Nucleus accumbens (tissue), 56 donors: ENCODE measurements around the gene TMEM119.
A peak's percentile ranks its signal among the peaks of the same experiment; 100 is the strongest.
"Not testable (repeated sequence)": the region's sequence is repeated elsewhere in the genome, so short reads cannot be mapped to it uniquely, and the experiment has no call there.

Source experiments
- DNase-seq, 56 donors: peaks; one replicate each; lab custom pipeline; 2025; lab: John Stamatoyannopoulos, UW

Gene TMEM119

DNA sequence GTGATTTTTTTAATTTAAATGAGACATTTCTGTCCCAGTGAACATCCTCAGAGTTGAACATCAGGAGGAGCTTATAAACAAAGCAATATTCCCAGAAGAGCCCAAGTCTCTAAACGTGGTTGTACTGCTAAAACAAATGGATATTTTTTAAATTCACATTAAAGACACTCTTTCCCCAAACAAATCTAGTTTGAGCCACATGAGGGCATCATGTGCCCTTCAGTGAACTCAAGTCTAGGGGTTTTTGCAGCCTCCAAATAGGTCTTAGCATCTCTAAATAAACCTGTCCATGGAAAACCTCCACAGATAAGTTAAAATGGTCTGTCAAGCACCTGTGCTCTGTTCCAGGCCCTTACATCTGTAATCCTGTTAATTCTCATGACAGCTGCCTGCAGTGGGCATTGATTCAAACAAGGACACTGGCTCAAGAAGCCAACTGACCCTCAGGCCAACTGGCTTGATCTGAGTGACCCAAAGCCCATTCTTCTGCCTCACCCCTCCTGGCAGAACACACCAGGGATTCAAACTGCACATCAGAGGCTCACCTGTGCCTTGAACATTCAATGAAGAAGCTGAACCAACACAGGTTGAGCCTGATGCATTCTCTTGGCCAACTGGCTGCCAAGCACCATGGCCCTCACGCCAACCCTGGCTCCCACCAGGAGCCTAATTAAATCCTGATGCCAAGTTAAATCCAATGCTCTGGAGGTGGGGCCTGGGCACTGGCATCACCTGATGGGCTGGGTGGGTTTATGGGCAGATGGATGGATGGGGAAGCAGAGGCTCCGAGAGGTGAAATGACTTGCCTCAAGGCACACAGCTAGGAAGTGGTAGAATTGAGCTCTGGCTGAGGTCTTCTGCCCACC lies 26.9 kb downstream of the TMEM119 start:
- no peak for DNase-seq

DNA sequence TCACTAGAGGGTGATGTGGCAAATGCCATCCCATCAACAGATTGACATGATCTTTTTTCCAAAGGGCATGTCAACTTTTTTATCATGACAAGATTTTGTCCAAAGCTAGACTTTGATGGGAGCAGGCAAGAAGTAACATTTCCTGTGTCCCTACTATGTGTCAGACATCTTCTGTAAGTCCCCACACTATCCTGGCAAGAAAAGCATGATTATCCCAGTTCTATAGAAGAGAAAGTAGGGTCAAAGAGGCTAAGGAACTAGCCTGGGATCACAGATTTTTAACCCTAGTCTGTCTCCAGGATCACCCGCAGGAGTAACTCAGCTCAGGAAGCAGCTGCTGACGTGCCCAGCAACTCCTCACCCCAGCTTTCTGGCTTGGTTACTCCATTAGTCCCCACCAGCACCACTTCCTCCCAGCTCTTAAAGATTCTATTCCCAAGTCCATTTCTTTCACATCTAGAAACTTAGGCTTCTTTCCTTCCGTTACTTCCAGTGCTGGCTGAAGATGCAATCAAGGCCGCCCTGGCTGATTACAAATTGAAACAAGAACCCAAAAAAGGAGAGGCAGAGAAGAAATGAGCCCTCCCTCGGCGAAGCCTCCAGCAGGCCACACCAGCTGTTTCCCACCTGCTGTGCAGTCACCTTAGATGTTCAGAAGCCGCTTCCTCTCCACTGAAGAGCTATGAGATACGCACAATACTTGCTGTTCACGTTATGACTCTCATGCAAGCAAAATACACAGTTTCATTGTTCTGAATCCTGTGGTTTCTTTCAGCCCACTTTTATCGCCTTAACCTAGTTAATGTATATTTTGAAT lies 29.3 kb downstream of the TMEM119 start:
- DNase-seq, result no peak

DNA sequence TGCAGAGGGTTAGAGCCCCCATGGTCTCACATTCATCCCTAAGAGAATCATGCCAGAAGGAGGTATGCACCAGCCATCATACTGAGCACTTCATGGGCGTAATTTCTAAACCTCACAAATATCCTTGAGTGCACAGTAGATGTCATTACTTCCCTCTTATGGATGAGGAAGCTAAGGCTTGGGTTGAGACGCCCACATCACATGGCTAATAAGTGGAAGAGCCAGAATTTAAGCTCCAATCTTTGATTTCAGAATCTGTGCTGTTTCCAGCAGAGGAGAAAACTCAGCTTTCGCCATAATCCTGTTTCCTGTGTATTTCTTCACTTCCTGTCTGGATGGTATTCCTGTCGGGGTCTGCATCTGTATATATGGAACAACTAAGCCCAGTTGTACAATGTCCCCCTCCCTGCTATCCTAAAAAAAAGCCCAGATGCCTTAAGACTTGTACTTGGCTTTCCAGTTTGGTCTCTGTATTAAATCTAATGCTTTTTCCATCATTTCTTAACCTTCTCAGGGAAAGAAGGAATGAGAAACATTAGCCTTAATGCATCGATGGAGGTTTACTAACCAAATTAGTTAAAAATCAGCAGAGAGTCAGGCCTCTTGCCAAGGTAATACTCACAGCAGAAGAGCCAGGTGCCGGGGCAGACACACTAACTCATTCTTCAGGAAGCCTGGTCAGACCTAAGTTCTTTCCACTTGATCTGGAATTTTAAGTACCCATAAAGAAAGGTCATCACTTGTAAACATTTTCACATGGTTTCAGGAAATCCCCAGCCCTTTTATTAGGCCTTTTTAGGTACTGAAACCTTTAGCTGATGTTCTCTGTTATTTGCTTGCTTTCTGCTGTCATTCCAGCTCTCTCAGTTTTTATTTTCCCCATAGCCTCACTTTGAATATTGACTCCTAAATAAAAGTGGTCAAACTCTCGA lies 30.2 kb downstream of the TMEM119 start:
- no peak for DNase-seq

DNA sequence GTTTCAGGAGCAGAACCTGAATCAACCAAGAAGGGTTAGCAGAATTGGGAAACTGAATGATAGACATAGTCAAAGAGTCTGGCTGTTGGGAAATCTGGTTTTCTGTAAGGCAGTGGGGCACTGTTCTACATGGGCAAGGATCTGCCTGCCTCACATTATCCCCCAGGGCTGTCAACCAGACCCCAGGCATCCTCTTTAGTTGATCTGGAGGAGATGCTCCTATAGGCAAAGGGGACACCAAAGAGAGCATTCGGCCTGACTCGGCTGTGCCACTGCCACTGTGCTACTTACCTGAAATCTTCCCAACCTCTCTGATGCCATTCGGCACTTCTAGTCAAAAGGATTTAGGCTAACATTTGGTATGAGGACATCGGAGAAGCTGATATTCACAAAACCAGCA lies 31.4 kb downstream of the TMEM119 start:
- no peak for DNase-seq

DNA sequence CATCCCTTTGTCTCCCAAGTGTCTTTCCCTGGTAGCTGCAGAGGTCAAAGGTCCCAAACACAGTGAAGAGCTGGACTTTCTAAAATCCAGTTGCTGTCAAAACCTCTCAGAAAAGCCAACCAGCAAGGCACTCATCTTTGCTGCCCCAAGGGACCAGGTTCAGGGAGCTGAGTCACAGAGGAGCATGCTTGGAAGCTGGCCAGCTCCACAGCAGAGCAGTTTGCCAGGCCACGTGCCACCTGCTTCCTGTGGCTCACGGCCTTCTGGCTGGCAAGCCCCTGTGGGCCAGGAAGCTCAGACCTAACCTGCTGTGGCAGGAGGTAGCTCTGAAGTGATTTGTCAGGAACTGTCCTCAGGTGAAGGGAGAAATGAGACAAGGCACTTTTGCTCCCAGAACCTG lies 31.9 kb downstream of the TMEM119 start:
- peak in 5 of 56 donors; percentile 6 to 27 (median 21) for DNase-seq

DNA sequence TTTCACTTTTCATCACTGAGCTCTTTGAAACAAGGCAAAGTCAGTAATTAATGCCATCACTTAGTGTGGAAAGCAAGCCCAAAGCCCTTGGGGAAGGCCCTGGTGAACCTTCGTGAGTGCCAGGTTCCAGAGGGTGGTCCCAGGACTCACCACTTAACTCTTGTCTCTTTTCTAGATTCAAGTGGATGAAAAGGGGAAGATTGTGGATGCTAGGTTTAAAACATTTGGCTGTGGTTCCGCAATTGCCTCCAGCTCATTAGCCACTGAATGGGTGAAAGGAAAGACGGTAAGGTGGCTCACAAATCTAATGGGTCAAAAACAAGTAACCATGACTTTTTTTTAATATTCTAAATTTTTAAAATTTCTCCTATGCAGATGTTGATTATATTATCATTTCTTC lies 32.7 kb downstream of the TMEM119 start:
- no peak for DNase-seq

DNA sequence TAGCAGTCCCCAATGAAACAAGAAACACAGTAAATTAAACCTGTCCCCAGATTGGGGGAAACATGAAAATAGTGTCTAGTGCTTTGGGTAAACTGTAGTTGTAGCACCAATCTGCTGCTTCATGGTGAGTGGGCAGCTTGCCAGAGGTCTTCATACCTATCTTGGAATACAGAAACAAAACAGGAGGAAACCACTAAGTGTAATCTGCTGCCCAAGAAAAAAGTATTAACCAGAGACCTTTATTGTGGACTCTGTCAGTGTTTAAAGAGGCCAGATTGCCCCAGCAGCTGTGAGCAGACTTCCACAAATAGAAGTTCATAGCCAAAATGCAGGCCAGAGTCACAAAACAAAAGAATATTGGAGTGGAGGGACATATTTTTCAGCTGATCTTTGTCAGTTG lies 33.2 kb downstream of the TMEM119 start:
- no peak for DNase-seq

DNA sequence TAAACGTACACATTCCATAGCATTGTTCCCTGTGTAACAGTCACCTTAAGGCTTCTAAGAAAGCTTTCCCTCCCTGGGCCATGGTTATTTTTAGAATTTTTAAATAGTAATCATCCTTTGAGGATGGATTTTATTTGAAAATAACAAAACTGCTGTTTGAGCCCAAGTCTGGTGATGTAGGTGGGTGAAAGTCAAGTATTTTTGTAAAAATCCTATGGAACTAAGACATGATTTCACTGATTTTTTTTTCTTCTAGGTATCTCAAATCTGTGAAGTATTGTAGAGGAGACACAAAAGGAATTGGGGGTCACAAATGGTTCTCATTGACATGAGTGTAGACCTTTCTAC lies 34.1 kb downstream of the TMEM119 start:
- DNase-seq, result no peak

DNA sequence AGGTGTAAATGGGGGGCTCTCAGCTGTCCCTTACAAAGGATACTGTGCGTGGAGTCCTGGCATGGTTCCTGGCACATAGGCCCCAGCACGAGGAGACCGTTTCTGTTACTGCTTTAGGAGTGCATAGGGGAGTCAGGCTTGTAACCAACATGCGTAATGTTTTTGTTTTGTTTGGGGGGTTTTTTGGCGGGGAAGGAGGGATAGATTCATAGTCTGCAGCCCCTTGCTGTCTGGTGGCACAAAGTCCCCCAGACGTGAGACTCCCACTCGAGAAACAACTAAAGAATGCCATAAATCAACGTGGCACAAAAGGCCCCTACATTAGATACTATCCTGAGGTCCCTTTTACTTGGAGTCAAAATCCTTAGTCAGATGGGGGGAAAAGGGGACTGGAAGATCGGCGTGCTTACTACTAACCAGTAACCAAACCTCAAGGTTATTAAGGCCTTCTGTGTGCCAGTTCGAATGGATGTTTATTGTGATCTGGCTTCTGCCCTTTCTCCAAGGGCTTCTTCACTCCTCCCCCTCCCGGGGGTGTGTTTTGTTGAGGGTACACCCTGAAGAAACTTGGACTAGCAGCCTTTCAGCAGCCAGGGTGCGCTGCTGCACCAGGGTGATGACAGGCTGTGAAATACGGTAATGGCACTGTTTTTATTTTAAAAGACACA lies 34.6 kb downstream of the TMEM119 start:
- DNase-seq, result peak in 54 of 56 donors; percentile 7 to 87 (median 58)

DNA sequence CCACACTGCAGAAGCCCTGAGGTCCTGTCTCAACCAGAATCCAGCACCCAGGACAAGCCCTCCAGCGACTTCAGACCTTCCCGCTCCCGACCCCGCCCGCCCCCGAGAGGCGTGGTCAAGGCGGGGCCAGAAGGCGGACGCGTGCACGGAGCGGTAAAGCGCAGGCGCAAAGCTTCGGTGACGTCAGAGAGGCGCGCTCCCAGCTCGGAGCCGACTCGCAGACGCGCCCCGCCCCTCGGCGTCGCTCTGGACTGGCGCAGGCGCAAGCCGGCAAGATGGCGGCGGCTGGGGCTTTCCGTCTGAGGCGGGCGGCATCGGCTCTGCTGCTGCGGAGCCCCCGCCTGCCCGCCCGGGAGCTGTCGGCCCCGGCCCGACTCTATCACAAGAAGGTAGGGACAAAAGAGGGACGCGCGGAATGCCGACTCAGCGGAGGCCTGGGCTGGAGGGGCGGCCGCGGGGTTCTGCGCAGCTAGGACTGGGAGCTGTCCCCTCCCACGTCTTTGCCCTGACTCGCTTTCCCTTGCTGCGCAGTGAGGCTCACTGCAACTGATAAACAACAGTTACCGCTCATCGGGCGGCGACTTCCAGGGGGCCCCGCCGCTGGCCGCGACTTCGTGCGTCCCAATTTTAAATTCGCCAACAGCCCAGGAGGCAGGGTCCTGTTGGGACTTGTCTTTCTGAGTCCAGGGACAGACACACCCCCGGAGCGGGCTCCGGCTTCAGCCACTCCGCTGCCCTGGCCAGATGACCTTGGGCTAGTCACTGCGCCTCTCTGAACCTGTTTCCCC lies 35.3 kb downstream of the TMEM119 start, which contains the start of gene ISCU:
Gene ISCU (plus strand): TSS at position 249 of the 788 bp plus-strand sequence. CDS start 27 bp downstream, at position 276.
- peak in 55 of 56 donors; percentile 71 to 99 (median 96) for DNase-seq

DNA sequence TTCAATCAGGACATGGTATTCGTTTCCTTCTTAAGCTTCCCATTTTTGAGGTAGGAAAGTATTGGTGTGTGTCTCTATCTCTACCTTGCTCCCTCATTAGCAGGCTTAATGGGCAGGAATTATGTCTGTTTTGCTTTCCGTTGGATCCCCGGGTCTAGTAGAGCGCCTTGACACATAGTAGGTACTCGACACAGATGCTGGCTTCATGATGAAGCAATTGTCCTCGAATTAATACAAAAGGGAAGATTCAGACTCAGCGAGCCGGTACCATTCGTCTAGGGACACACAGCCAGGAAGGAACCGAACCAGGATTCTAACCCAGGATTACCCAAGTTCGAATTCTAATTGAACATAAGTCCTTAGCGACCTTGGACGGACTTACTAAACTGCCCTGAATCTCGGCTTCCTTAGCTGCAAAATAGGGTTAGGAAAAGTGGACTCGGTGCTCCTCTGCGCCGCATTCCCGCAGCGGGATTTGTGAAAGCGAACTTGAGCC lies 36.0 kb downstream of the TMEM119 start:
- peak in 1 of 56 donors; percentile 53 for DNase-seq

DNA sequence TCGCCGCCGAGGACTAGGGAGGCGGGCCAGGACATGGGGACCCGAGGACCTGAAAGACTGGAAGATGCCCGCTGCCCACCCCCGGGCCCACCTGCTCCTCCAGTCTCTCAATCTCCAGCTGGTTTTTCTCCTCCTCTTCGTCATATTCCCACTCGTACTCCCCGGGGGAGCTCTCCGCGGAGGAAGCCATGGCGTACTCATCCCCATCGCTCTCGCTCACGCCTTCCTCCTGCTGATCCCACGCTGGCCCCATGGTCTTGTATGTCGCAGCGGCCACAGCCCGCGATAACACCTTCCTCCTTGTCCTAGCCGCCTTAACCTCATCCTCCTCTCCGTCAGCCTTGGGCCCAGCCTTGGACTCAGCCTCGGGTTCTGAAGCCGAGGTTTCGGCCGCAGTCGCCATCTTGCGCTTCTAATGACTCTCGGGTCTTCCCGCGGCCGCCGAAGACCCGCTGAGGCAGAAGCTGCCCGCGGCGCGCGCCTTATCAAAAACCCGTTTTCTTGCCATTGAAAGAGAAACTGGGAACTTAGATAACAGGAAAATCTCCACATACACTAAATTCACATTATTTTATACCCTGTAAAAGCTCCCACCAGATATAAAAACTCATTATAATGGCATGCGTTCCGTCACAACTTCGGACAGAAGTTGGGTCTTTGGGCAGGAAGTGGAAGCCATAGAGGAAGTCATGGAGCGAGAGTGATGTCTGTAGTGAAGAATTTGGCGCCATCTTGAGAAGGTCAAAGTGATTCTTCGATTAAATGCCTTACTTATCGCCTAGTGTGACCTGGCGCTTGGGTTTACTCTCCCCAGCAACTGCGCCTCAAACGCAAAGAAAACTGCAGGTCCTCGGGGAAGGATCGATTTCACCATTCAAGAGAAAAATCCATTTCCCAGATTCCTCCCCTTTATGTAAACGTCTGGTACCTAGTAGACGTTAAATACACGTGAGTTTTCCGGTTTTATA lies 36.8 kb downstream of the TMEM119 start, which contains the start of gene SART3:
Gene SART3 (minus strand): TSS at position 422 of the 968 bp plus-strand sequence. CDS start 19 bp downstream, at position 403.
- peak in 53 of 56 donors; percentile 20 to 91 (median 72) for DNase-seq

DNA sequence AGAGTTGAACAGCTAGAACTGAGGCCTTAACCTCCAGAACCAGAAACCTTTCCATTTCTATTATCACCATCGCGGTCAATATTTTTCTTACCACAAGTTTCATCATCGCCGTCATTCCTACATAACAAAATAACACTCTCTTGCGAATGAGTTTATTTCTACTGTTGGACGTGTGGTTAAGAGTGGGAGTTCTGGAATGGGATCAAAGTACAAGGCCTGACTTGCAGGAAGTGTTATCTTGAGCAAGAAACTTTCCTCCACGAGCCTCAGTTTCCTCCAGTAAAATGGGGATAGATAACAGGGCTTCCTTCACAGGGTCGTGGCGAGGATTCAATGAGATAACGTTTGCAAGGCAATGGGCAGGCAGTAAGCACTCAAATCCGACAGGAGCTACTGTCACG lies 37.6 kb downstream of the TMEM119 start:
- DNase-seq, result no peak

DNA sequence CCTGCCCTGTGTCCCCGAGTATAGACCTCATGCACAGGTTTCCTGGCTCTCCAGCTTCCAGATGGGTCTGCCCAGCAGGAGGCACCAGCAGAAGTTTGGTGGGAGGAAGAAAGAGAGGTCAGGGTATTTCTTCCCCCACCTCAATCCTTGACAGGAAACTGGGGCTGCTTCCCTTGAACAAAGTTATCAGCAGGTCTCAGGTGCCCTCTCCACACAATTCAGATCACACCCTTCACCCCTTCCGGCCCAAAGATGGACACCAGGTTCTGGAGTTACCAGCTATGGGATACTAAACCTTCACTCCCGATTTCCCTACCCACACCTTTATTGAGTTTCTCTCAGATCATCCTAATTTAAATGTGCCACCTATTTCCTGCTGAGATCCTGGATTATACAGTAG lies 38.1 kb downstream of the TMEM119 start:
- no peak for DNase-seq

DNA sequence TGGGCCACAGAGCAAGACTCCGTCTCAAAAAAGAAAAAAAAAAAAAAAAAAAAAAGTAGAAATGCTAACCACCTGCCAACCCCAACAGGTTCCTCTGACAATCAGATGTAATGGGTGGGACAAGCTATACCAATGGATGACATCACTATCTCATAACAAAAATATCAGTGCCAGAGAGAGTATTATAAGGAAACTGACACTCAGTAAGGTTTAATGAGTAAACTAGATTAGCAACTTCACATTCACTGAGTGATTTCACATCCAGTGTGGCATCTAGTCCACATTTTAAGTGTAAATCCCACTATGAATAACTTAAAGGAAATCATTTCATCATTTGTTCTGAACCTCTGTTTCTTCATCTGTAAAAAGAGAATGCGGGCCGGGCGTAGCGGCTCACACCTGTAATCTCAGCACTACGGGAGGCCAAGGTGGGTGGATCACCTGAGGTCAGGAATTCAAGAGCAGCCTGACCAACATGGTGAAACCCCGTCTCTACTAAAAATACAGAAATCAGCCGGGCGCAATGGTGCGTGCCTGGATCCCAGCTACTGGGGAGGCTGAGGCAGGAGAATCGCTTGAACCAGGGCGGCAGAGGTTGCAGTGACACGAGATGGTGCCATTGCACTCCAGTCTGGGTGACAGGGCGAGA lies 38.8 kb downstream of the TMEM119 start:
- DNase-seq, result no peak

DNA sequence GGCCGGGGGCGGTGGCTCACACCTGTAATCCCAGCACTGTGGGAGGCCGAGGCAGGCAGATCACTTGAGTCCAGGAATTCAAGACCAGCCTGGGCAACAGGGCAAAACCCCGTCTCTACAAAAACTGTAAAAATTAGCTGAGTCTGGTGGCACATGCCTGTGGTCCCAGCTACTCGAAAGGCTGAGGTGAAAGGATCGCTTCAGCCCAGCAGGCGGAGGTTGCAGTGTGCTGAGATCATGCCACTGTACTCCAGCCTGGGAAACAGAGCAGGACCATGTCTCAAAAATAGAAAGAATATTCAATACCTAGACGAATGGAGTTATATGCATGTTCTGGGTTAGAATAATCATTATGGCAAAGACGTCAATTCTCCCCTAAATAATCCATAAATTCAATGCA lies 42.5 kb downstream of the TMEM119 start:
- DNase-seq, result not testable (repeated sequence)

DNA sequence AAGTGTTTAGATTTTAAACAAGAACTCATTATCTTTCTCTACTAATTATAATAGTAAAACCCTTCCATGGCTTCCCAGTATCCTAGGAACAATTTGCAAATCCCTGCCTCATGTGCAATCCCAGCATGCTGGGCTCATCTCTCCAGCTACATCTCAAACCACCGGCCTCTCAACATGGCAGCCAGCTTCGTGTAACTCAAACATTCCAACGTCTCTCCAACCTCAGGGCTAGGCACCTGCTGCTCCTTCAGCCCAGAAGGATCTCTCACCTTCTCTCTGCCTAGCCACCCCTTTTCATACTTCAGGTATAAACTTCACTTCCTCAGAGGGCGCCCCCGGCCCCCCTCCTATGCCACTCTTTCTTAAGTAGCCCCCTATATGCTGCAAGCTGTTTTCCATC lies 44.1 kb downstream of the TMEM119 start:
- DNase-seq, result no peak
